Measurements from ENCODE around the gene CCNB1. TPM values are rescaled to one million over a fixed set of nuclear protein-coding genes. Genes with fewer than 3 reads are reported as not detected.

Gene CCNB1
- polyA plus RNA-seq, 2 of the 4 experiments (the other 2 are of a cell fraction), result 236 to 311 TPM

DNA sequence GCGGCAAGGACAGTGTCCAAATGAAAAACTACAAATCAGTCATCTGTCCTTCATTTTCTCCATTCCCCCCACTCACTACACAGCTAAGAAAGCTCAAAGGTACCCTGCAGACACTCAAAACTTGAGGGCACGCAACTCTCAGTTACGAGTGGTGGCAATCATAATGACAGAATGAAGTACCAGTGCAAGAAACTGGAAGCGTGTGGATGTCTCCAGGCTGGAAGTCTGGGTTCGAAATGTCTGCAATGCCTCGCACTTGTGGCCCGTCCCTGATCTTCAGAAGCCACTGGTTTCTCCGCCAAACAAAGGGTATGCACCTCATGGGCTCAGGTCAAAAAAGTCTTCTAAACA, 21.8 kb downstream of the CCNB1 start:
- TF ChIP-seq CHD4 (IDR thresholded peaks at IDR 0.05; ENCODE audit: borderline replicate concordance) (no peak), HOXA7 (CRISPR knock-in tag; IDR thresholded peaks at IDR 0.05) (no peak), MYC (IDR thresholded peaks at IDR 0.05; ENCODE audit: borderline replicate concordance, low read length) (no peak), BHLHE40 (IDR thresholded peaks at IDR 0.05; ENCODE audit: low read depth, low read length) (no peak), NFE2L2 (conservative IDR thresholded peaks at IDR 0.05; ENCODE audit: low read length) (no peak), MAZ (IDR thresholded peaks at IDR 0.05; ENCODE audit: borderline replicate concordance, low read depth, low read length) (no peak), FOSB (CRISPR knock-in tag; IDR thresholded peaks at IDR 0.05) (no peak), ZNF302 (CRISPR knock-in tag; IDR thresholded peaks at IDR 0.05) (no peak)
- H3K4me3 ChIP-seq, result peak overlapping the region; percentile 74
- H3K4me1 ChIP-seq, result peaks cover 11% of the 10 kb centered on the region; the same call in 2 of the 3 replicates
- H3K9me3 ChIP-seq, result no peaks in the 10 kb centered on the region
- DNase-seq (ENCODE audit: low read depth in 1 of 2, low spot score in 1 of 2), result peak in 1 of 2 experiments; percentile 55
- no peak for FAIRE-seq
- H3K4me2 ChIP-seq, result peak overlapping the region; percentile 97
- ChIA-PET POLR2A (interaction anchor here (1.5 to 2.1 kb wide), 2 partner anchors 29 to 46 kb away, joined by 3 to 9 read pairs; partner anchors contain the start of gene CDK7), CTCF (interaction anchor here (2.3 to 2.9 kb wide), 2 partner anchors 95 to 145 kb away, joined by 8 to 16 read pairs; partner anchors contain the start of gene SLC30A5)
- peak; percentile 25 to 30; a peak in 5 of 6 replicates for ATAC-seq
- peak overlapping the region; percentile 84 to 95 for H3K27ac ChIP-seq
- WGBS (ENCODE audit: missing lambda C conversion rate), result 5% methylated on average over 8 of the region's 8 CpGs

- under 1% methylated on average over 39 of the region's 55 CpGs for whole genome bisulfite sequencing (ENCODE audit: missing lambda C conversion rate)
- peak; percentile 54 for FAIRE-seq
- CTCF ChIA-PET, result interaction anchor here (1.0 to 2.9 kb wide), 5 partner anchors 24 to 146 kb away, joined by 3 to 16 read pairs (median 4); partner anchors contain the start of gene SLC30A5
- 0 out of 2 replicates have a peak, but pooled peaks have one; percentile 18 for TF ChIP-seq TP53 (CRISPR knock-in tag; IDR thresholded peaks at IDR 0.05)
- 0 out of 2 replicates have a peak, but pooled peaks have one; percentile 21 for TF ChIP-seq RARB (CRISPR knock-in tag; IDR thresholded peaks at IDR 0.05)
- peak; percentile 33 to 74; a peak in 3 of 4 replicates for TF ChIP-seq CEBPB (IDR thresholded peaks at IDR 0.05)
- no peak for TF ChIP-seq RFX5 (IDR thresholded peaks at IDR 0.05)
- TF ChIP-seq E2F6 (IDR thresholded peaks at IDR 0.05; ENCODE audit: borderline replicate concordance, low read depth), result peak; percentile 90
- TF ChIP-seq PBX3 (IDR thresholded peaks at IDR 0.05), result peak; percentile 8; the same call in 1 of the 2 replicates
- 0 out of 2 replicates have a peak, but pooled peaks have one; percentile 49 for TF ChIP-seq MYC (IDR thresholded peaks at IDR 0.05; ENCODE audit: borderline replicate concordance, low read length)
- peak; percentile 60 for TF ChIP-seq POLR2A (IDR thresholded peaks at IDR 0.05; ENCODE audit: low read length)
- no peak for TF ChIP-seq NR3C1 (IDR thresholded peaks at IDR 0.05)
- TF ChIP-seq JUN (IDR thresholded peaks at IDR 0.05), result peak; percentile 13 to 94; a peak in 4 of 5 replicates
- no peak for TF ChIP-seq SMC3 (IDR thresholded peaks at IDR 0.05)
- TF ChIP-seq CHD2 (IDR thresholded peaks at IDR 0.05; ENCODE audit: low read length, partially characterized antibody), result peak; percentile 42
- TF ChIP-seq PHF8 (IDR thresholded peaks at IDR 0.05; ENCODE audit: borderline replicate concordance, low read depth), result peak; percentile 32; the same call in 1 of the 2 replicates
- peak; percentile 77; the same call in 1 of the 3 replicates for TF ChIP-seq BCL3 (IDR thresholded peaks at IDR 0.05)
- TF ChIP-seq KDM5A (IDR thresholded peaks at IDR 0.05), result peak; percentile 75
- no peak for TF ChIP-seq CBX8 (IDR thresholded peaks at IDR 0.05)
- TF ChIP-seq FOSB (CRISPR knock-in tag; IDR thresholded peaks at IDR 0.05), result no peak
- TF ChIP-seq MAX (IDR thresholded peaks at IDR 0.05), result peak; percentile 89
- Histone ChIP-seq H3K9me3 (no peaks in the 10 kb centered on the region), H3K27ac (peak within 1 kb of the TSS; percentile 84 to 95), H3K4me2 (peak within 1 kb of the TSS; percentile 97), H3K4me1 (peaks cover 11% of the 10 kb centered on the region; the same call in 2 of the 3 replicates), H3K4me3 (peak within 1 kb of the TSS; percentile 74)
- POLR2A ChIA-PET, result interaction anchor here (0.6 to 2.1 kb wide), 4 partner anchors 22 to 96 kb away, joined by 3 to 9 read pairs (median 6); partner anchors contain the start of genes CDK7 and SLC30A5
- ATAC-seq, result peak; percentile 94 to 97
- peak; percentile 89 to 94 for DNase-seq (ENCODE audit: low read depth in 1 of 2, low spot score in 1 of 2)
These were observed 22.5 kb downstream of the CCNB1 start, which contains the start of gene CENPH for GRCh38 chr5:69189162-69190086. Gene CENPH (plus strand): TSS chr5:69189583. CDS start chr5:69189635, 52 bp downstream.

Measured in A549 (cell line).